MM.1S (cell line): Measurements from ENCODE around the gene MC2R.

ENCODE experiments used
- EZH2phosphoT487 ChIP-seq: fragments of 300-600 bp; sonication (generic); IDR thresholded peaks from 2 replicates; pipeline ENCODE4 v1.6.1; 2018; ENCODE audit warnings: antibody characterized with exemption, low read length
- TF ChIP-seq, protein P1 (sequence below): fragments of 300-600 bp; sonication (generic); IDR thresholded peaks from 2 replicates; pipeline ENCODE4 v1.5.1; 2016; ENCODE audit warnings: antibody characterized with exemption, low read length, mixed read lengths

DNA sequence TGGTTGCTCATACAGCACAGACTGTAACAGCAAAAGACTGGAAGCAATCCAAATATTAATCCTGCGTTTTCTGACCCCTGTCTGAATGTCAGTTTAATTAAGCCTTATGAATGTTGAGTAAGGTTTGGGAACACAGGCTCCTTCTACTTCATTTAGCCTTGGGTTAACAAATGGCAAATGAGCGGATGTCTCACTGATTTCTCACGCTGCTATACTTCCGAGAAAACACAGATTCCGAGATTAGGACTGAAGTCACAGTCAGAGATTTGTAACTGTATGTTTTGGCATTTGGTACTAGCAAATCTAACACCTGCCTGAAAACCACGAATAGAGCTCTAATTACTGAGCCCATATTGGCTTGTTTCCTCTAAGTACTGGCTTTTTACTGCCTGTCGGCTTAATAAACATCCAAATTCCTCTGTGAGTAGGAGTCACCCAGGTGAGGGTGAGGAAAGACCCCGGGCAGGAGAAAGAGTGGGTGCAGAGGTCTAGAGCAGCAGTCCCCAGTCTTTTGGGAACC lies 80.8 kb downstream of the MC2R start:
- TF ChIP-seq, protein P1, sequence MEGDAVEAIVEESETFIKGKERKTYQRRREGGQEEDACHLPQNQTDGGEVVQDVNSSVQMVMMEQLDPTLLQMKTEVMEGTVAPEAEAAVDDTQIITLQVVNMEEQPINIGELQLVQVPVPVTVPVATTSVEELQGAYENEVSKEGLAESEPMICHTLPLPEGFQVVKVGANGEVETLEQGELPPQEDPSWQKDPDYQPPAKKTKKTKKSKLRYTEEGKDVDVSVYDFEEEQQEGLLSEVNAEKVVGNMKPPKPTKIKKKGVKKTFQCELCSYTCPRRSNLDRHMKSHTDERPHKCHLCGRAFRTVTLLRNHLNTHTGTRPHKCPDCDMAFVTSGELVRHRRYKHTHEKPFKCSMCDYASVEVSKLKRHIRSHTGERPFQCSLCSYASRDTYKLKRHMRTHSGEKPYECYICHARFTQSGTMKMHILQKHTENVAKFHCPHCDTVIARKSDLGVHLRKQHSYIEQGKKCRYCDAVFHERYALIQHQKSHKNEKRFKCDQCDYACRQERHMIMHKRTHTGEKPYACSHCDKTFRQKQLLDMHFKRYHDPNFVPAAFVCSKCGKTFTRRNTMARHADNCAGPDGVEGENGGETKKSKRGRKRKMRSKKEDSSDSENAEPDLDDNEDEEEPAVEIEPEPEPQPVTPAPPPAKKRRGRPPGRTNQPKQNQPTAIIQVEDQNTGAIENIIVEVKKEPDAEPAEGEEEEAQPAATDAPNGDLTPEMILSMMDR = no peak
- no peak for TF ChIP-seq EZH2phosphoT487
